NCI-H2081 (cell line): ENCODE results near the gene DNAAF8.

Source experiments
- DNase-seq, 2 experiments: peaks; one replicate each; lab custom pipeline; 2025; lab: John Stamatoyannopoulos, UW

The DNAAF8 gene

GRCh38 chr16:4753227-4753626 lies 18.9 kb downstream of the DNAAF8 start:
- no peak for DNase-seq

GRCh38 chr16:4754865-4755264 lies 20.5 kb downstream of the DNAAF8 start:
- no peak for DNase-seq

- no peak for DNase-seq
Observed at GRCh38 chr16:4755687-4756086, 21.4 kb downstream of the DNAAF8 start.

- no peak for DNase-seq
Observed at GRCh38 chr16:4760221-4760910, 26.0 kb downstream of the DNAAF8 start.

GRCh38 chr16:4762205-4762604 lies 27.9 kb downstream of the DNAAF8 start:
- no peak for DNase-seq

- no peak for DNase-seq
Observed at GRCh38 chr16:4763791-4764190, 29.5 kb downstream of the DNAAF8 start.

GRCh38 chr16:4765511-4766474 lies 31.5 kb downstream of the DNAAF8 start:
- no peak for DNase-seq

- peak; percentile 96 to 98 for DNase-seq
Observed at GRCh38 chr16:4766875-4767628, 32.7 kb downstream of the DNAAF8 start, which contains the start of gene ZNF500. TSS of gene ZNF500 (minus strand) at chr16:4767162. CDS start at chr16:4765978, 1,184 bp downstream.

GRCh38 chr16:4767872-4768548 lies 33.7 kb downstream of the DNAAF8 start:
- no peak for DNase-seq

- peak; percentile 94 to 95 for DNase-seq
Observed at GRCh38 chr16:4768549-4769305, 34.4 kb downstream of the DNAAF8 start.

- DNase-seq: no peak
Observed at GRCh38 chr16:4769306-4769638, 34.9 kb downstream of the DNAAF8 start.

GRCh38 chr16:4771646-4772045 lies 37.3 kb downstream of the DNAAF8 start:
- DNase-seq: no peak

- no peak for DNase-seq
Observed at GRCh38 chr16:4772351-4772750, 38.0 kb downstream of the DNAAF8 start.

- no peak for DNase-seq
Observed at GRCh38 chr16:4775005-4775404, 40.7 kb downstream of the DNAAF8 start.

GRCh38 chr16:4776141-4776705 lies 41.9 kb downstream of the DNAAF8 start:
- no peak for DNase-seq

GRCh38 chr16:4777339-4778049 lies 43.2 kb downstream of the DNAAF8 start:
- no peak for DNase-seq

- DNase-seq: no peak
Observed at GRCh38 chr16:4778050-4778392, 43.7 kb downstream of the DNAAF8 start.

GRCh38 chr16:4780235-4780634 lies 45.9 kb downstream of the DNAAF8 start:
- no peak for DNase-seq

GRCh38 chr16:4783251-4783950 lies 49.1 kb downstream of the DNAAF8 start:
- no peak for DNase-seq

GRCh38 chr16:4783951-4784336 lies 49.6 kb downstream of the DNAAF8 start:
- no peak for DNase-seq
